Limb (tissue), 2 donors: ENCODE data around the gene PARP4.
"Not testable (repeated sequence)": the region's sequence is repeated elsewhere in the genome, so short reads cannot be mapped to it uniquely, and the experiment has no call there.

ENCODE experiments used
- DNase-seq, 2 donors: peaks; one replicate each; pipeline ENCODE4 v3.0.0-alpha.2; 2016; ENCODE audit errors: extremely low spot score in 2 of 2

The PARP4 gene

GRCh38 chr13:24506283-24506682 is 6.3 kb downstream of the PARP4 start:
- not testable (repeated sequence) for DNase-seq

GRCh38 chr13:24505756-24506155 is 6.8 kb downstream of the PARP4 start:
- no peak for DNase-seq

- no peak for DNase-seq
These were observed 7.3 kb downstream of the PARP4 start for GRCh38 chr13:24505256-24505655.

GRCh38 chr13:24503379-24503696 is 9.2 kb downstream of the PARP4 start:
- DNase-seq = no peak

GRCh38 chr13:24502533-24503378 is 9.8 kb downstream of the PARP4 start:
- DNase-seq = no peak

- DNase-seq = no peak
These were observed 11.6 kb downstream of the PARP4 start for GRCh38 chr13:24500977-24501376.

GRCh38 chr13:24497742-24498141 is 14.8 kb downstream of the PARP4 start:
- no peak for DNase-seq

GRCh38 chr13:24496295-24496694 is 16.3 kb downstream of the PARP4 start:
- not testable (repeated sequence) for DNase-seq

GRCh38 chr13:24495151-24495729 is 17.3 kb downstream of the PARP4 start:
- DNase-seq = no peak

- DNase-seq = no peak
These were observed 19.2 kb downstream of the PARP4 start for GRCh38 chr13:24493356-24493755.

GRCh38 chr13:24491845-24492244 is 20.7 kb downstream of the PARP4 start:
- DNase-seq = no peak

GRCh38 chr13:24489721-24490120 is 22.9 kb downstream of the PARP4 start:
- DNase-seq = no peak

GRCh38 chr13:24488092-24488491 is 24.5 kb downstream of the PARP4 start:
- not testable (repeated sequence) for DNase-seq

- DNase-seq = not testable (repeated sequence)
These were observed 26.4 kb downstream of the PARP4 start for GRCh38 chr13:24486017-24486657.

GRCh38 chr13:24473686-24474085 is 38.9 kb downstream of the PARP4 start:
- no peak for DNase-seq

GRCh38 chr13:24472129-24472528 is 40.4 kb downstream of the PARP4 start:
- not testable (repeated sequence) for DNase-seq

- DNase-seq = no peak
These were observed 49.5 kb downstream of the PARP4 start for GRCh38 chr13:24463078-24463477.

- no peak for DNase-seq
These were observed 52.3 kb downstream of the PARP4 start for GRCh38 chr13:24460256-24460655.

GRCh38 chr13:24459726-24460125 is 52.9 kb downstream of the PARP4 start:
- DNase-seq = no peak

GRCh38 chr13:24459234-24459633 is 53.3 kb downstream of the PARP4 start:
- peak in 1 of 2 donors; percentile 8 for DNase-seq

GRCh38 chr13:24458736-24459135 is 53.8 kb downstream of the PARP4 start:
- no peak for DNase-seq

GRCh38 chr13:24456396-24456795 is 56.2 kb downstream of the PARP4 start:
- DNase-seq = no peak

- DNase-seq = no peak
These were observed 58.5 kb downstream of the PARP4 start for GRCh38 chr13:24454056-24454455.
